K562 (cell line): ENCODE results near the gene ASMTL.

ENCODE experiments used
- CTCF ChIP-seq, 3 experiments: IDR thresholded peaks in 2 of 3; conservative IDR thresholded peaks in 1 of 3; 2 replicates each; pipeline ENCODE4 v1.5.1; 2011 to 2012; ENCODE audit warnings: low read length in 3 of 3, mild to moderate bottlenecking in 3 of 3, control low read depth in 2 of 3, improper control_type of control experiment in 1 of 3, inconsistent platforms in 1 of 3, low read depth in 1 of 3, mixed read lengths in 1 of 3, moderate library complexity in 1 of 3; ENCODE audit not compliant: insufficient read depth in 2 of 3
- GTF2A2 ChIP-seq: IDR thresholded peaks from 2 replicates; pipeline ENCODE4 v1.6.1; 2016; ENCODE audit warnings: mild to moderate bottlenecking, missing genetic modification characterization, missing compliant biosample characterization
- ZNF324 ChIP-seq: fragments of 250-450 bp; sonication (Bioruptor Pico); IDR thresholded peaks from 2 replicates; pipeline ENCODE4 v1.4.0; 2020; ENCODE audit warnings: mild to moderate bottlenecking

- no peak for TF ChIP-seq GTF2A2 (tag)
- TF ChIP-seq ZNF324 (CRISPR knock-in tag) = no peak
- no peak for TF ChIP-seq CTCF (IDR thresholded peaks at IDR 0.05 in 2 of 3, conservative IDR thresholded peaks at IDR 0.05 in 1 of 3; ENCODE audit: insufficient read depth in 2 of 3, low read depth in 1 of 3, low read length in 3 of 3)
Measured at GRCh38 chrX:1434871-1435240, 17.9 kb downstream of the ASMTL start.
